NCI-H1092 treated with DMSO at 0.1 percent for 48 hours (cell line): ENCODE measurements around the gene ECE2.

ENCODE experiments used
- DNase-seq: peaks from one replicate; lab custom pipeline; 2025; lab: John Stamatoyannopoulos, UW

Gene ECE2

GRCh38 chr3:184314700-184315542, 39.1 kb downstream of the ECE2 start:
- peak; percentile 45 for DNase-seq

GRCh38 chr3:184315543-184315867, 39.7 kb downstream of the ECE2 start:
- no peak for DNase-seq

GRCh38 chr3:184315871-184316661, 40.2 kb downstream of the ECE2 start:
- no peak for DNase-seq

- DNase-seq, result no peak
These were observed 41.0 kb downstream of the ECE2 start for GRCh38 chr3:184316792-184317191.

GRCh38 chr3:184317201-184317600, 41.4 kb downstream of the ECE2 start:
- DNase-seq, result no peak

GRCh38 chr3:184320104-184320445, 44.3 kb downstream of the ECE2 start:
- DNase-seq, result peak; percentile 72

- no peak for DNase-seq
These were observed 45.8 kb downstream of the ECE2 start for GRCh38 chr3:184321666-184322065.

GRCh38 chr3:184322731-184323487, 47.1 kb downstream of the ECE2 start:
- DNase-seq, result no peak

GRCh38 chr3:184323696-184324095, 47.9 kb downstream of the ECE2 start:
- no peak for DNase-seq

GRCh38 chr3:184325269-184325668, 49.4 kb downstream of the ECE2 start:
- DNase-seq, result no peak

- DNase-seq, result no peak
These were observed 50.0 kb downstream of the ECE2 start for GRCh38 chr3:184325715-184326369.

GRCh38 chr3:184327171-184327570, 51.3 kb downstream of the ECE2 start:
- no peak for DNase-seq

- DNase-seq, result no peak
These were observed 52.7 kb downstream of the ECE2 start for GRCh38 chr3:184328516-184328915.

- no peak for DNase-seq
These were observed 56.7 kb downstream of the ECE2 start for GRCh38 chr3:184332370-184333090.

- no peak for DNase-seq
These were observed 57.4 kb downstream of the ECE2 start for GRCh38 chr3:184333190-184333589.

GRCh38 chr3:184333700-184334099, 57.9 kb downstream of the ECE2 start:
- DNase-seq, result no peak

GRCh38 chr3:184334470-184335158, 58.8 kb downstream of the ECE2 start:
- no peak for DNase-seq

GRCh38 chr3:184335291-184335660, 59.5 kb downstream of the ECE2 start:
- no peak for DNase-seq

GRCh38 chr3:184335661-184336546, 60.1 kb downstream of the ECE2 start:
- peak; percentile 65 for DNase-seq
